Measurements from ENCODE around the gene ADD1.

The ADD1 gene

GRCh38 chr4:2923668-2924173, 80.1 kb downstream of the ADD1 start:
- DNase-seq (ENCODE audit: low read depth), result no peak
- TF ChIP-seq, protein P1, sequence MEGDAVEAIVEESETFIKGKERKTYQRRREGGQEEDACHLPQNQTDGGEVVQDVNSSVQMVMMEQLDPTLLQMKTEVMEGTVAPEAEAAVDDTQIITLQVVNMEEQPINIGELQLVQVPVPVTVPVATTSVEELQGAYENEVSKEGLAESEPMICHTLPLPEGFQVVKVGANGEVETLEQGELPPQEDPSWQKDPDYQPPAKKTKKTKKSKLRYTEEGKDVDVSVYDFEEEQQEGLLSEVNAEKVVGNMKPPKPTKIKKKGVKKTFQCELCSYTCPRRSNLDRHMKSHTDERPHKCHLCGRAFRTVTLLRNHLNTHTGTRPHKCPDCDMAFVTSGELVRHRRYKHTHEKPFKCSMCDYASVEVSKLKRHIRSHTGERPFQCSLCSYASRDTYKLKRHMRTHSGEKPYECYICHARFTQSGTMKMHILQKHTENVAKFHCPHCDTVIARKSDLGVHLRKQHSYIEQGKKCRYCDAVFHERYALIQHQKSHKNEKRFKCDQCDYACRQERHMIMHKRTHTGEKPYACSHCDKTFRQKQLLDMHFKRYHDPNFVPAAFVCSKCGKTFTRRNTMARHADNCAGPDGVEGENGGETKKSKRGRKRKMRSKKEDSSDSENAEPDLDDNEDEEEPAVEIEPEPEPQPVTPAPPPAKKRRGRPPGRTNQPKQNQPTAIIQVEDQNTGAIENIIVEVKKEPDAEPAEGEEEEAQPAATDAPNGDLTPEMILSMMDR (IDR thresholded peaks at IDR 0.05; ENCODE audit: insufficient read depth, low read depth, low read length, missing control alignments), result no peak

DNA sequence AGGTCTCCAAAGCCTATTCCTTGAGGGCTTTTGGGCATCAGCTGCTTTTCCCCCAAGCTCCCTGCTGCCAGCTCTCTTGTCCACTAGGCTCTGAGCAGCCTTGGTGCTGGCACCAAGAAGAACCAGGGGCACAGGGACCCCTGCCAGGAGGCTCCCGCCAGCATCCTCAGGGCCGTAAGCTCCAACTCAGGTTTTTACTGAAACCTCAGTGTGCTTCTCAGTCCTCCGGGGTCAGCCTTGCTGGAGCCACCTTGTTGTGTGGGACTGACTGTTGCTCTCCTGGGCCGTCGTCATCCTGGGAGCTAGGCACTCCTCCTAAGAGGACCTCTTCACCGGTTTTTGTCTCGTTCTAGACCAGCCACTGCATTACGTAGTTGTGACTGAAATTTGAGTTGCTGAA, 80.6 kb downstream of the ADD1 start:
- H3K4me3 ChIP-seq (ENCODE audit: low read length), result no peak overlapping the region
- TF ChIP-seq, protein P1 (IDR thresholded peaks at IDR 0.05; ENCODE audit: insufficient read depth, low read depth, low read length, missing control alignments), result no peak
- DNase-seq (ENCODE audit: low read depth), result no peak

More at GRCh38 chr4:2923668-2924173, 80.1 kb downstream of the ADD1 start:
- no peak overlapping the region for H3K4me3 ChIP-seq (ENCODE audit: low read length)

DNA sequence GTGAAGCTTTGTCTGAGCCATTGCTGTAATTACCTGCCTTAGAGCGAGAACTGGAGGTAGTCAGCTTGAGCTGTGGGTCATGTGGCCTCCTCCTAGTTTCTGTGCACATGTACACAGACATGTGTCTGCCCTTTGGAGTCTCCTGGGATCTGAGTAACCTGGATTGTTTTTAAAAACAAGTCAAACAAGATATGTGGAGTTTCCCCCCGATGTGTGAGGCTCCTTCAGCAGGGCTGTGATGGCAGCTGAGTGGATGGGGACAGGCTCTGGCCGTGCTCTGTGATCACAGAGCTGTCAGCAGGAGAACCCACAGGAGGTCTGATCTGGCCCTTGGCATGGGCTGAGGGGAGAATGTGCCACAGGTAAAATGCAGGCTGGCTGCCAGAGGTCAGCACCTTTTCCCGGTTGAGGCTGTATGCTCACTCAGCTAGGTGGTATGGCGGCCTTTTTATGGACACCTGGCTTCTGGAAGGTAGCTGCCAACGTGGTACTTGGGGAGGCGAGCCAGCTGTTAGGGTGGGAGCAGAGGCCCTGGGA, 81.2 kb downstream of the ADD1 start:
- peak; percentile 78 for DNase-seq (ENCODE audit: low read depth)
- no peak overlapping the region for H3K4me3 ChIP-seq (ENCODE audit: low read length)
- TF ChIP-seq, protein P1 (IDR thresholded peaks at IDR 0.05; ENCODE audit: insufficient read depth, low read depth, low read length, missing control alignments), result no peak

GRCh38 chr4:2925496-2925895, 81.9 kb downstream of the ADD1 start:
- TF ChIP-seq, protein P1 (IDR thresholded peaks at IDR 0.05; ENCODE audit: insufficient read depth, low read depth, low read length, missing control alignments), result no peak
- DNase-seq (ENCODE audit: low read depth), result no peak
- no peak overlapping the region for H3K4me3 ChIP-seq (ENCODE audit: low read length)

DNA sequence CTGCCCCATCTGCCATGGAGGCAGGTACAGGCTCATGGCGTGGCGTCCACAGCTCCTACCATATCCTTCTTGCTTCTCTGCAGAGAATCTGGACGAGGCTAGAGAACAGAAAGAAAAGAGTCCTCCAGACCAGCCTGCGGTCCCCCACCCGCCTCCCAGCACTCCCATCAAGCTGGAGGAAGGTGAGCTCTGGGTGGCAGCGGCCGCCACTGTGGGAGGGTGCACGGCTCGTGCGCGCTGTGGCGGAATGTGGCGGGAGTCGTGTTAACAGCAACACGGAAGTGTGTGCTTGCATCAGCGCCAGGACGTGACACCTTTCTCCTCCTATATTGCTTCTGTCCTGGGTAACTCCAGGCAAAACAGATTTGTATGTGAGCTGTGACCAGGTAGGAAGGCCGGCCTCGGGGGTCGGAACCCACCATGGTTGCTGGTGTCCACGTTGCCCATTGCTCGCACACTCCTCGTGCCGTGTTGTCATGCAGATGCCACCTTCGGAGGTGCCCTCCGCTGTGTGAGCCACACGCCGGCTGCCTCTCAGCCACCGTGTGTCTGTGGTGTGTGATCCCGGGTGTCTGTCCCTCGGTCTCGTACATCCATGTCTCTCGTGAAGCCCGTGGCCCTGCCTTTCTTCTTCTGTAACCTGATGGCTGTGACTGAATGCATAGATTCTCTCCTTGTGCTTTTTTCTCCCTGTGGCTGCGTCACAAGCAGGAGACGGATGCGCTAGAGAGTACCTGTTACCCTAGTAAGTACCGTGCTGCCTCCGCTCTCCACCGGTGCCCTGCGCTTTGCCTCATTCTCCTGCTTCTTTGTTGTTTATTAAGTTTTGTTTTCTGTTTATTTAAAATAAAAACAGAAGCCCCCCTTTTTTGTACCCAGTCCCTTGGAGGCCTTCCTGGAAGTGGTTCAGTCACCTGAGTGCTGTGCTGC, 82.6 kb downstream of the ADD1 start:
- TF ChIP-seq, protein P1 (IDR thresholded peaks at IDR 0.05; ENCODE audit: insufficient read depth, low read depth, low read length, missing control alignments), result no peak
- H3K4me3 ChIP-seq (ENCODE audit: low read length), result no peak overlapping the region
- no peak for DNase-seq (ENCODE audit: low read depth)

- TF ChIP-seq, protein P1 (IDR thresholded peaks at IDR 0.05; ENCODE audit: insufficient read depth, low read depth, low read length, missing control alignments), result no peak
- DNase-seq (ENCODE audit: low read depth), result no peak
- no peak overlapping the region for H3K4me3 ChIP-seq (ENCODE audit: low read length)
Observed at GRCh38 chr4:2927016-2927695, 83.5 kb downstream of the ADD1 start.
